SJCRH30 (cell line): ENCODE measurements around the gene STAT5B. TPM values are rescaled to one million over a fixed set of nuclear protein-coding genes. Genes with fewer than 3 reads are reported as not detected.
A peak's percentile ranks its signal among the peaks of the same experiment; 100 is the strongest.
"Not testable (repeated sequence)": the region's sequence is repeated elsewhere in the genome, so short reads cannot be mapped to it uniquely, and the experiment has no call there.

Experiments used
- DNase-seq, 2 experiments: peaks; one replicate each; pipeline ENCODE4 v3.0.0-alpha.2; 2015 to 2020
- H3K27ac ChIP-seq: fragments of 250-450 bp; sonication (Bioruptor Pico); 2 replicates; pipeline ENCODE4 v1.5.1; 2020; ENCODE audit warnings: mild to moderate bottlenecking, moderate library complexity
- H3K27me3 ChIP-seq: fragments of 250-450 bp; sonication (Bioruptor Pico); 2 replicates; pipeline ENCODE4 v1.5.1; 2020; ENCODE audit warnings: mild to moderate bottlenecking, moderate library complexity
- H3K36me3 ChIP-seq: fragments of 250-450 bp; sonication (Bioruptor Pico); 2 replicates; pipeline ENCODE4 v1.5.1; 2020; ENCODE audit warnings: mild to moderate bottlenecking, moderate library complexity
- H3K4me1 ChIP-seq: fragments of 250-450 bp; sonication (Bioruptor Pico); 2 replicates; pipeline ENCODE4 v1.5.1; 2020; ENCODE audit warnings: mild to moderate bottlenecking, moderate library complexity
- H3K4me3 ChIP-seq: fragments of 250-450 bp; sonication (Bioruptor Pico); 2 replicates; pipeline ENCODE4 v1.5.1; 2020; ENCODE audit warnings: mild to moderate bottlenecking, moderate library complexity
- H3K9me3 ChIP-seq: fragments of 250-450 bp; sonication (Bioruptor Pico); replicated peaks from 2 replicates; pipeline ENCODE4 v1.5.1; 2020; ENCODE audit warnings: mild to moderate bottlenecking, moderate library complexity
- total RNA-seq: library from RNA; depleted of rRNA; stranded (reverse); fragments of >200 nt; shearing (Covaris generic); gene quantifications from 2 replicates; pipeline ENCODE4 v1.2.3, GENCODE V29; 2014

Gene STAT5B
- total RNA-seq, 1 experiment from 2014 or later: 31.1 TPM

GRCh38 chr17:42311240-42312034 lies 35.2 kb upstream of the STAT5B start:
- DNase-seq: peak; percentile 72 to 76
- Histone ChIP-seq H3K9me3 (no peaks in the 10 kb centered on the region), H3K27me3 (no peaks in the 10 kb centered on the region), H3K27ac (peak overlapping the region; percentile 51), H3K36me3 (peaks cover 16% of the 10 kb centered on the region; the same call in 1 of the 2 replicates), H3K4me3 (peak overlapping the region; percentile 12), H3K4me1 (peaks cover 12% of the 10 kb centered on the region)

- Histone ChIP-seq H3K36me3 (peaks cover 14% of the 10 kb centered on the region; the same call in 1 of the 2 replicates), H3K27me3 (no peaks in the 10 kb centered on the region), H3K9me3 (no peaks in the 10 kb centered on the region), H3K27ac (no peak overlapping the region), H3K4me3 (no peak overlapping the region), H3K4me1 (peaks cover 12% of the 10 kb centered on the region)
- DNase-seq: no peak
Measured at GRCh38 chr17:42310787-42311215, 34.6 kb upstream of the STAT5B start.

DNA sequence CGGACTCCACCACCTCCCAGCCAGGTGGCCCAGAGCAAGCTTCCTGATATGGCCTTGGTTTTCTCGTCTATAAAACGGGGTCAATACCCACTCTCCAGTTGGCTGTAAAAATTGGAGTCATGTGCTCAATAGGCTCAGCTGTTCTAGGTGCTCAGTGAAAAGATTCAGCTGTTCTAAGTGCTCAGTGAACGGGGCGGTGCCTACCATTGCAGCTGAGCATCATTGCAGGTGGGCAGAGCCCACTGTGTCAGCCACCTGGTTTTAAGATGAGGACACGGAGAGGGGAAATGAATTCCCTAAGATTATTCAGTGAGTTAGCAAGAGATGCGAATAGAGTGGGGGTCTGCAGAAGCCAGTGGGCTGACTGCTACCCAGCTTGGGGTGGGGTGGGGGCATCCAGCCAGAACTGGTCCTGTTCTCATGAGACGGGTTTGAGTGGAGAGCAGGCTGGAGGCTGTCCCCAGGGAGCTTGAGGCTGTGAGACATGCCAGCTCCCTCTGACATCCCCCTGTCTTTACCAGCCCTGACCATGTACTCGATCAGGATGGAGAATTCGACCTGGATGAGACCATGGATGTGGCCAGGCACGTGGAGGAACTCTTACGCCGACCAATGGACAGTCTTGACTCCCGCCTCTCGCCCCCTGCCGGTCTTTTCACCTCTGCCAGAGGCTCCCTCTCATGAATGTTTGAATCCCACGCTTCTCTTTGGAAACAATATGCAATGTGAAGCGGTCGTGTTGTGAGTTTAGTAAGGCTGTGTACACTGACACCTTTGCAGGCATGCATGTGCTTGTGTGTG lies 34.0 kb upstream of the STAT5B start:
- H3K9me3 ChIP-seq: no peaks in the 10 kb centered on the region
- H3K27ac ChIP-seq: no peak overlapping the region
- peaks cover 11% of the 10 kb centered on the region; the same call in 1 of the 2 replicates for H3K36me3 ChIP-seq
- no peak overlapping the region for H3K4me3 ChIP-seq
- no peak for DNase-seq
- peaks cover 12% of the 10 kb centered on the region for H3K4me1 ChIP-seq
- no peaks in the 10 kb centered on the region for H3K27me3 ChIP-seq

GRCh38 chr17:42309142-42309541 lies 33.0 kb upstream of the STAT5B start:
- peaks cover 7% of the 10 kb centered on the region; the same call in 1 of the 2 replicates for H3K36me3 ChIP-seq

DNA sequence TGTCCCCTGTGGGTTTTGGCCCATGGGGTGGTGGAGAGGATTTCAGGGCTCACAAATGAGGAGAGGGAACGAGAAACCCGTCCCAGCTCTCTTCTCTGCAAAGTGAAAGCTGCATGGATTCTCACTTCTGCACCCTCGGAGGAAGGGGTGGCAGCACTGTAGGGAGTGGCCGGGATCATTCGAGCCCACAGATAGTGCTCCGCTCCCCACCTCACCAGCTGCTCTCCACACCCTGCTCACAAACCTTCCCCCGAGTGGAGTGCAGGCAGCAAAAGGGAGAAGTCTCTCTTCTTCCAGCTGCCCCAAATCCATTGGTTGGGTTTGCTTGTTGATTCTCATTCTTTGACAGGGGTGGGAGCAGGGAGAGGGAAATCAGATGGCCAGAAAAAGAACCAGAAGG lies 32.3 kb upstream of the STAT5B start:
- no peaks in the 10 kb centered on the region for H3K27me3 ChIP-seq
- peaks cover 5% of the 10 kb centered on the region; the same call in 1 of the 2 replicates for H3K36me3 ChIP-seq
- H3K4me3 ChIP-seq: no peak overlapping the region
- H3K27ac ChIP-seq: no peak overlapping the region
- no peaks in the 10 kb centered on the region for H3K9me3 ChIP-seq
- H3K4me1 ChIP-seq: peaks cover 12% of the 10 kb centered on the region
- no peak for DNase-seq

More at GRCh38 chr17:42309142-42309541, 33.0 kb upstream of the STAT5B start:
- Histone ChIP-seq H3K9me3 (no peaks in the 10 kb centered on the region), H3K27ac (no peak overlapping the region), H3K4me1 (peaks cover 12% of the 10 kb centered on the region), H3K4me3 (no peak overlapping the region), H3K27me3 (no peaks in the 10 kb centered on the region)
- no peak for DNase-seq

DNA sequence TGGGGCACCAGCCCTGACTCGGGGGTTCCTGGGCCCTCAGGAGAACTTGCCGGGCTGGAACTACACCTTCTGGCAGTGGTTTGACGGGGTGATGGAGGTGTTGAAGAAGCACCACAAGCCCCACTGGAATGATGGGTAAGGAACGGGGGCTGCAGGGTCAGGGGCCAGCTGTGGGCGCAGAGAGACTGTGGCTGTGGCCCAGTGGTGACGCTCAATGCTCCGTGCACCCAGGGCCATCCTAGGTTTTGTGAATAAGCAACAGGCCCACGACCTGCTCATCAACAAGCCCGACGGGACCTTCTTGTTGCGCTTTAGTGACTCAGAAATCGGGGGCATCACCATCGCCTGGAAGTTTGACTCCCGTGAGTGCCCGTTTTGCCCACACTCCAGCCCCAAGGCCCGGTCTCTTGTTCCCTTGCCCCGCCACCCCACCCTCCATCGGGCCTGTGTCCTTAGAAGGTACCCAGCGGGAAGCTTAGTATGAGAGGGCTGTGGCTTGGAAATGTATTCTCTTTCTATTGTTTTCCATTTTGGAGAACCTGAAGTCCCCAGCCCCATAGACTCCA lies 31.3 kb upstream of the STAT5B start:
- Histone ChIP-seq H3K4me3 (no peak overlapping the region), H3K27ac (no peak overlapping the region), H3K36me3 (peaks cover 5% of the 10 kb centered on the region; the same call in 1 of the 2 replicates), H3K27me3 (no peaks in the 10 kb centered on the region), H3K9me3 (no peaks in the 10 kb centered on the region), H3K4me1 (peaks cover 12% of the 10 kb centered on the region)
- no peak for DNase-seq

DNA sequence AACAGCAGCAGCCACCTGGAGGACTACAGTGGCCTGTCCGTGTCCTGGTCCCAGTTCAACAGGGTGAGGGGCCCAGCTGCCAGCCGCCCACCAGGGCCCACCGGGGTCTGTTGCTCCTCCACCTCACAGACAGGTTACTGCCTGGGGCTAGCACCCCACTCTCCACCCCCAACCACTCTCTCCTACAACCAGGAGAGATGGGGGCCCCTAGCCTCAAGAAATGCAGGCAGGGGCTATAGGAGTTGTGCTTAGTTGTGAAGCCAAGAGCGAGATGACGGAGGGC lies 30.1 kb upstream of the STAT5B start:
- Histone ChIP-seq H3K4me1 (peaks cover 5% of the 10 kb centered on the region), H3K36me3 (peaks cover 5% of the 10 kb centered on the region; the same call in 1 of the 2 replicates), H3K27me3 (no peaks in the 10 kb centered on the region), H3K9me3 (no peaks in the 10 kb centered on the region), H3K27ac (no peak overlapping the region), H3K4me3 (no peak overlapping the region)
- DNase-seq: no peak

DNA sequence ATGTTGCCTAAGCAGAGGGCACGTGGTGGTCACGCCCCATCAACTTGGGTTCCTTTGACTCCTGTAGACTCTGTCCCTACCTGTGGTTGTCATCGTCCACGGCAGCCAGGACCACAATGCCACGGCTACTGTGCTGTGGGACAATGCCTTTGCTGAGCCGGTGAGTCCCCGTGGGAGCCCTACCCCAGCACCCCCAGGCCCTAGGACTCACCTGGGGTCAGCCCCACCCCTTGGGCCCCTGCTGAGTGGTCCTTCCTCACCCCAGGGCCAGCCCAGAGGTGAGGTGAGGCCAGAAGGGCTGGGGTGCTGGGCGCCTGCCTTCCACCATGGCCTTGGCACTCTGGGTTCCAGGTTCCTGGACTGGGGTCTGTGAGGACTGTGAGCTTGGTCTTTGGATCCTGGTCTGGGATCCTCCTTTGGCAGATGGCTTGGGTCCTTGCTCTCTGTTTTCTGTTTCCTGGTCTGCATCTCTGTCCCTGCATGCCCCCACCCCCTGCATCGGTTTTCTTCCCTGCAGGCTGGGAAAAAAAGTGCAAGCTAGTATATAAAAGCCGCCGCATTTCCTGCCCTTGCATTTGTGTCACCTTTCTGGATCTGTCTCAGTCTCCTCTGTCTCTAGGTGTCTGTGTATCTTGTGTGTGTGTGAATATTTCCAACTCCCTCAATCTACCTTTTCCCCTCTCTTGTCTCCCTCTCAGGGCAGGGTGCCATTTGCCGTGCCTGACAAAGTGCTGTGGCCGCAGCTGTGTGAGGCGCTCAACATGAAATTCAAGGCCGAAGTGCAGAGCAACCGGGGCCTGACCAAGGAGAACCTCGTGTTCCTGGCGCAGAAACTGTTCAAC lies 29.6 kb upstream of the STAT5B start:
- Histone ChIP-seq H3K4me3 (no peak overlapping the region), H3K36me3 (peaks cover 2% of the 10 kb centered on the region; the same call in 1 of the 2 replicates), H3K27ac (no peak overlapping the region), H3K4me1 (no peaks in the 10 kb centered on the region; the same call in 1 of the 2 replicates), H3K9me3 (no peaks in the 10 kb centered on the region), H3K27me3 (no peaks in the 10 kb centered on the region)
- DNase-seq: no peak

DNA sequence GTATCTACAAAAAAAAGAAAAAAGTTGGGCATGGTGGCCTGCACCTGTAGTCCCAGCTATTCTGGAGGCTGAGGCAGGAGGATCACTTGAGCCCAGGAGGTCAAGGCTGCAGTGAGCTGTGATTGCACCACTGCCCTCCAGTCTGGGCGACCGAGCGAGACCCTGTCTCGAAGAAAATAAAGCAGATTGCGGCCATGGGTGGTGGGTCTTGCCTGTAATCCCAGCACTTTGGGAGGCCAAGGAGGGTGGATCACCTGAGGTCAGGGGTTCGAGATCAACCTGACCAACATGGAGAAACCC lies 28.8 kb upstream of the STAT5B start:
- DNase-seq, H3K9me3 ChIP-seq, H3K27ac ChIP-seq, H3K4me1 ChIP-seq, H3K27me3 ChIP-seq, H3K36me3 ChIP-seq, H3K4me3 ChIP-seq: not testable (repeated sequence)

DNA sequence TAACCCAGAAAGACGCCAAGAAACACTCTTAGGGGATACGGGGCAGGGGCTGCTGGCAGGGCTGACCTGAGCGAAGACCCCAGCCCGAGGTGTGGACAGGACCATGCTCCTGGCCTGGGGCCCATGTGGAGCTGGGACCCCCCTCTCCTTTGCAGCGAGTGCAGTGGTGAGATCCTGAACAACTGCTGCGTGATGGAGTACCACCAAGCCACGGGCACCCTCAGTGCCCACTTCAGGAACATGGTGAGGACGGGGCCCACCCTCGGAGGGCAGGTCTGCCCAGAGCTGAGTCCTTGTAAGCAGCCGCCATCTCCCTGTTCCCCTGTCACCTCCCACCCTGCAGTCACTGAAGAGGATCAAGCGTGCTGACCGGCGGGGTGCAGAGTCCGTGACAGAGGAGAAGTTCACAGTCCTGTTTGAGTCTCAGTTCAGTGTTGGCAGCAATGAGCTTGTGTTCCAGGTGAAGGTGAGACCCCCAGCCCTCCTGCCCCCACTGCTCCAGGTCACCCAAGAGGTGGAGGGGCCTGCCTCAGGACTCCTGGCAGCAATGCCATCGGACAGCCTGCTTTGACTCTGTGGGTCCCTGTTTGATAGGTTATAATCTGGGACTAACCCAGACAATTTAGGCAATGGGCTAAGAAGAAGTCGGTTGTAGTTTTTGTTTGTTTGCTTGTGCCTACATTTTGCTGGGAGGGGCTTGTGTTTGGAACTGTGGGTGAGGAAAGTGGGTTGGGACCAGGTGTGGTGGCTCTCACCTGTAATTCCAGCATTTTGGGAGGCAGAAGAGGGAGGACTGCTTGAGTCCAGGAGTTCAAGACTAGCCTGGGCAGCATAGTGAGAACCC lies 28.2 kb upstream of the STAT5B start:
- Histone ChIP-seq H3K27ac (no peak overlapping the region), H3K27me3 (no peaks in the 10 kb centered on the region), H3K9me3 (no peaks in the 10 kb centered on the region), H3K36me3 (no peaks in the 10 kb centered on the region), H3K4me1 (peaks cover 5% of the 10 kb centered on the region), H3K4me3 (no peak overlapping the region)
- no peak for DNase-seq

GRCh38 chr17:42303694-42304093 lies 27.5 kb upstream of the STAT5B start:
- Histone ChIP-seq H3K27ac (no peak overlapping the region), H3K9me3 (no peaks in the 10 kb centered on the region), H3K36me3 (no peaks in the 10 kb centered on the region), H3K4me3 (no peak overlapping the region), H3K4me1 (peaks cover 12% of the 10 kb centered on the region), H3K27me3 (no peaks in the 10 kb centered on the region)
- DNase-seq: no peak

DNA sequence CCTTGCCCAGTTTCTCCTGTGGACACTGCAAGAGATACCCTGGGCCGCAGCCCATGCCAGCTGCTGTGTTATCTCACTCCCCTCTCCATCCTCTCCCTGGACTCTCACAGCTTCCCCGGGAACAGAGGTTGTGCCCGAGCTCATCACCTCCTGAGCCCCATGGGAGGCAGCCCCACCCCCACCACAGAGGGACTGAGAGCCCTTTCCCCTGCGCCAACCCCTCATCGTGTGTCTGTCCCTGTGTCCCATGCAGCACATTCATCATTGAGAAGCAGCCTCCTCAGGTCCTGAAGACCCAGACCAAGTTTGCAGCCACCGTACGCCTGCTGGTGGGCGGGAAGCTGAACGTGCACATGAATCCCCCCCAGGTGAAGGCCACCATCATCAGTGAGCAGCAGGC lies 24.8 kb upstream of the STAT5B start:
- H3K36me3 ChIP-seq: no peaks in the 10 kb centered on the region
- no peaks in the 10 kb centered on the region for H3K27me3 ChIP-seq
- no peak for DNase-seq
- H3K4me3 ChIP-seq: no peak overlapping the region
- H3K27ac ChIP-seq: no peak overlapping the region
- peaks cover 14% of the 10 kb centered on the region for H3K4me1 ChIP-seq
- H3K9me3 ChIP-seq: no peaks in the 10 kb centered on the region

GRCh38 chr17:42299913-42300312 lies 23.7 kb upstream of the STAT5B start:
- H3K36me3 ChIP-seq, H3K9me3 ChIP-seq: not testable (repeated sequence)
- H3K4me3 ChIP-seq: peak overlapping the region; percentile 38

GRCh38 chr17:42299361-42299760 lies 23.2 kb upstream of the STAT5B start:
- not testable (repeated sequence) for H3K9me3 ChIP-seq, H3K36me3 ChIP-seq, H3K27me3 ChIP-seq
- DNase-seq: peak in 1 of 2 experiments; percentile 42
- Histone ChIP-seq H3K27ac (peak overlapping the region; percentile 73), H3K4me1 (peaks cover 14% of the 10 kb centered on the region), H3K4me3 (peak overlapping the region; percentile 38)

More at GRCh38 chr17:42299913-42300312, 23.7 kb upstream of the STAT5B start:
- not testable (repeated sequence) for H3K27me3 ChIP-seq, DNase-seq
- Histone ChIP-seq H3K4me1 (peaks cover 14% of the 10 kb centered on the region), H3K27ac (peak overlapping the region; percentile 73)
